ENCODE results near the gene CFAP299.

GRCh38 chr4:80475236-80475635, 139.7 kb downstream of the CFAP299 start:
- TF ChIP-seq CTCF (conservative IDR thresholded peaks at IDR 0.05; ENCODE audit: low read length) (no peak), EZH2phosphoT487 (IDR thresholded peaks at IDR 0.05; ENCODE audit: borderline replicate concordance) (no peak)

Data from Loucy (cell line).